Activated naive CD4-positive, alpha-beta T cell treated with anti-CD3 and anti-CD28 coated beads, Interleukin-2, amount 50 U/mL, for 24 hours (primary cell): ENCODE measurements around the gene UBE4B.
"Not testable (repeated sequence)": the region's sequence is repeated elsewhere in the genome, so short reads cannot be mapped to it uniquely, and the experiment has no call there.

Experiments used
- H3K27ac Mint-ChIP-seq: one replicate; pipeline ENCODE4 v1.8.0; 2021; ENCODE audit warnings: mild to moderate bottlenecking, mixed read lengths
- H3K27me3 Mint-ChIP-seq: one replicate; pipeline ENCODE4 v1.8.0; 2021; ENCODE audit warnings: mixed read lengths
- H3K36me3 Mint-ChIP-seq: one replicate; pipeline ENCODE4 v1.8.0; 2021; ENCODE audit warnings: mixed read lengths
- H3K4me1 Mint-ChIP-seq: one replicate; pipeline ENCODE4 v1.8.0; 2021; ENCODE audit warnings: mixed read lengths
- H3K4me3 Mint-ChIP-seq: one replicate; pipeline ENCODE4 v1.8.0; 2021; ENCODE audit warnings: mild to moderate bottlenecking, mixed read lengths
- H3K9me3 Mint-ChIP-seq: one replicate; pipeline ENCODE4 v1.8.0; 2021; ENCODE audit warnings: mixed read lengths

UBE4B gene

GRCh38 chr1:10210841-10211804 lies 178.4 kb downstream of the UBE4B start:
- Mint-ChIP-seq H3K9me3 (no peaks in the 10 kb centered on the region), H3K27me3 (no peaks in the 10 kb centered on the region), H3K4me3 (peak overlapping the region; percentile 74), H3K4me1 (peaks cover 34% of the 10 kb centered on the region), H3K36me3 (no peaks in the 10 kb centered on the region), H3K27ac (peak overlapping the region; percentile 62)

- Mint-ChIP-seq H3K9me3 (no peaks in the 10 kb centered on the region), H3K27ac (peak overlapping the region; percentile 9), H3K27me3 (no peaks in the 10 kb centered on the region), H3K36me3 (no peaks in the 10 kb centered on the region), H3K4me3 (peak overlapping the region; percentile 74), H3K4me1 (peaks cover 42% of the 10 kb centered on the region)
Observed at GRCh38 chr1:10211805-10212410, 179.2 kb downstream of the UBE4B start.

DNA sequence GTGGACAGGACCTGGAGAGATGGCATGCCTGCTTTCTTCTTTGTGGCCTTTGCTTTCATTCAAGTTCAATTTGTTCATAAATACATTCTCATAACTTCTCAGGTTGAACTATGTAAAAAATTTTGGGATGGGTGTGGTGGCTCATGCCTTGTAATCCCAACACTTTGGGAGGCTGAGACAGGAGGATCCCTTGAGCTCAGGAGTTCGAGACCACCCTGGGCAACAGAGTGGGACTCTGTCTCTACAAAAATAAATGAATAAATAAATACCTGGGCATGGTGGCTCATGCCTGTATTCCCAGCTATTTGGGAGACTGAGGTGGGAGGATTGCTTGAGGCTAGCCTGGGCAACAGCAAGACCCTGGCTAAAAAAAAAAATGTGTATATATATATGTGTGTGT lies 179.7 kb downstream of the UBE4B start:
- peak overlapping the region; percentile 9 for H3K27ac Mint-ChIP-seq
- no peaks in the 10 kb centered on the region for H3K27me3 Mint-ChIP-seq
- H3K36me3 Mint-ChIP-seq = no peaks in the 10 kb centered on the region
- no peaks in the 10 kb centered on the region for H3K9me3 Mint-ChIP-seq
- H3K4me3 Mint-ChIP-seq = peak overlapping the region; percentile 74
- H3K4me1 Mint-ChIP-seq = peaks cover 43% of the 10 kb centered on the region

DNA sequence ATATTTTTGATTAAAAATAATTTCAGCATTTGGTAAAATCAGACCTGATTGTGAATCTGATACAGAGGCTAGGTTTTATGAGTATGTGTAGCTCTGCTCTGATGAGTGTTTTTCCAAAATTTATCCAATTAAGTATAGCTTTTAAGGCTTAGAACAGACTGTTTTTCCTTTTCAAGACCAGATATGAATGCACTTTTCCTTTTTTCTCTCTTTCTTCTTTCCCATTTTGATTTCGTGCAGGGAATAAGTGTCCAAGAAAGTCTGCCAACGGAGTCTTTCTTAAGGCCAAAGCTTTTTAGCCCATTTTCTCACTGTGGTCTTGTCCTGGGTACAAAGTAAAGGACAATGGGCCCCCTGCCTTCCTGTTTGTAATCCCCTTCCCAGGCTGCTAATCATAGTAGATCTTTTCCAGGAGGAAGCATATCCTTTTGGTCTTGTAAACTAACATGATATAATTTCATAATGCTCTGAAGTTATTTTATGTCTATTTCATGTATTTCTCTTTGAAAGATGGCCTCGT lies 180.5 kb downstream of the UBE4B start:
- Mint-ChIP-seq H3K27me3 (no peaks in the 10 kb centered on the region), H3K4me1 (peaks cover 51% of the 10 kb centered on the region), H3K4me3 (no peak overlapping the region), H3K9me3 (no peaks in the 10 kb centered on the region), H3K27ac (peak overlapping the region; percentile 17), H3K36me3 (no peaks in the 10 kb centered on the region)

- H3K9me3 Mint-ChIP-seq = no peaks in the 10 kb centered on the region
- peak overlapping the region; percentile 1 for H3K4me3 Mint-ChIP-seq
- H3K27ac Mint-ChIP-seq = no peak overlapping the region
- H3K4me1 Mint-ChIP-seq = peaks cover 43% of the 10 kb centered on the region
- H3K36me3 Mint-ChIP-seq = no peaks in the 10 kb centered on the region
- no peaks in the 10 kb centered on the region for H3K27me3 Mint-ChIP-seq
Observed at GRCh38 chr1:10216090-10216749, 183.5 kb downstream of the UBE4B start.

GRCh38 chr1:10217748-10218441 lies 185.1 kb downstream of the UBE4B start:
- Mint-ChIP-seq H3K9me3 (no peaks in the 10 kb centered on the region), H3K27me3 (no peaks in the 10 kb centered on the region), H3K36me3 (no peaks in the 10 kb centered on the region), H3K4me3 (no peak overlapping the region), H3K4me1 (peaks cover 32% of the 10 kb centered on the region), H3K27ac (no peak overlapping the region)

DNA sequence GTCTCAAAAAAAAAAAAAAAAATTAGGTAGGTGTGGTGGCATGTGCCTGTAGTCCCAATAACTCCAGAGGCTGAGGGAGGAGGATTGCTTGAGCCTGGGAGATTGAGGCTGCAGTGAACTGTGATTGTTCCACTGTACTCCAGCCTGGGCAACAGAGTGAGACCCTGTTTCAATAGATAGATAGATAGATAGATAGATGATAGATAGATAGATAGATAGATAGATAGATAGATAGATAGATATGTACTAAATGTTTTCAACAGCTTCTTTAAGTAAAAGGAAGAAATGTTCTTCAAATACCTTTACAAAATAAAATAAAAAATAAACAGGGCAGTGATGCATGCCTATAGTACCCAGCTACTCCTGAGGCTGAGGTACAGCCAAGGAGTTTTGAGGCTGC lies 187.4 kb downstream of the UBE4B start:
- H3K27ac Mint-ChIP-seq = no peak overlapping the region
- no peaks in the 10 kb centered on the region for H3K27me3 Mint-ChIP-seq
- H3K9me3 Mint-ChIP-seq = no peaks in the 10 kb centered on the region
- no peaks in the 10 kb centered on the region for H3K36me3 Mint-ChIP-seq
- peaks cover 26% of the 10 kb centered on the region for H3K4me1 Mint-ChIP-seq
- no peak overlapping the region for H3K4me3 Mint-ChIP-seq

DNA sequence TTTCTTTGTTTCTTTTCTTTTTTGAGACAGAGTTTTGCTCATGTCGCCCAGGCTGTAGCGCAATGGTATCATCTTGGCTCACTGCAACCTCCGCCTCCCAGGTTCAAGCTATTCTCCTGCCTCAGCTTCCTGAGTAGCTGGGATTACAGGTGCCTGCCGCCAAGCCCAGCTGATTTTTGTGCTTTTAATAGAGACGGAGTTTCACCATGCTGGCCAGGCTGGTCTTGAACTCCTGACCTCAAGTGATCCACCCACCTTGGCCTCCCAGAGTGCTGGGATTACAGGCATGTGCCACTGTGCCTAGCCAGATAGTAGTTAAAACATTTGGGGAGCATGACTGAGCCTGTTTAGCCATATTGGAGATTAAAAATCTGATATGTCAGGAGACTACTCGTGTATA lies 187.9 kb downstream of the UBE4B start:
- peaks cover 23% of the 10 kb centered on the region for H3K4me1 Mint-ChIP-seq
- H3K4me3 Mint-ChIP-seq, H3K27me3 Mint-ChIP-seq, H3K36me3 Mint-ChIP-seq, H3K27ac Mint-ChIP-seq, H3K9me3 Mint-ChIP-seq: not testable (repeated sequence)

- Mint-ChIP-seq H3K4me3 (no peak overlapping the region), H3K4me1 (peaks cover 5% of the 10 kb centered on the region), H3K27me3 (no peaks in the 10 kb centered on the region), H3K27ac (no peak overlapping the region), H3K36me3 (no peaks in the 10 kb centered on the region), H3K9me3 (no peaks in the 10 kb centered on the region)
Observed at GRCh38 chr1:10225573-10225972, 192.8 kb downstream of the UBE4B start.

DNA sequence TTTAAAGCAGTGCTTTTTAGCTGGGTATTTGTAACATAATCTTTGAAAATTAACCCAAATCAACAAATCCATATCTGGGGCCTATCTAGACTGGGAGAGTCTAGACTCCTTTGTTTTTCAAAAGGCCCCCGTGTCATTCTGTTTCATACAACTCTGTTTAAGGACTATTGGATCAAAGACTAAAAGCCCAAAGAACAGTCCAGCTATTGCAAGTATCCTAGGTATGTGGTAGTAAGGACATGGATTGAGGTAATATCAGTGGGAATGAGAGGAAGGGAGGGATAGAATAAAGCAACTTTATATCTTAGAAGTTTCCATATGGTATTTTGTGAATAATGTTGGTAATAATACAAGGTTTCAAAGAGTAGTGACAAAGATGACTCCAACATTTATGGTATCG lies 195.8 kb downstream of the UBE4B start:
- Mint-ChIP-seq H3K4me3 (no peak overlapping the region), H3K9me3 (no peaks in the 10 kb centered on the region), H3K27me3 (no peaks in the 10 kb centered on the region), H3K4me1 (peaks cover 5% of the 10 kb centered on the region), H3K36me3 (no peaks in the 10 kb centered on the region), H3K27ac (no peak overlapping the region)

- Mint-ChIP-seq H3K4me1 (peaks cover 5% of the 10 kb centered on the region), H3K27ac (peak overlapping the region; percentile 18), H3K36me3 (no peaks in the 10 kb centered on the region), H3K27me3 (no peaks in the 10 kb centered on the region), H3K4me3 (no peak overlapping the region), H3K9me3 (no peaks in the 10 kb centered on the region)
Observed at GRCh38 chr1:10229903-10230302, 197.1 kb downstream of the UBE4B start.
